ENCODE data around the gene MTERF2. TPM values are rescaled to one million over a fixed set of nuclear protein-coding genes. Genes with fewer than 3 reads are reported as not detected.

Gene MTERF2
- total and polyA plus RNA-seq, 4 donors = 6.4 to 18.9 (median 13.7) TPM

- peak; percentile 66 to 83 for TF ChIP-seq JUND (IDR thresholded peaks at IDR 0.05)
- no peak for TF ChIP-seq NR2F2 (IDR thresholded peaks at IDR 0.05)
Observed at GRCh38 chr12:106974511-106974910, 12.4 kb downstream of the MTERF2 start (continued).

DNA sequence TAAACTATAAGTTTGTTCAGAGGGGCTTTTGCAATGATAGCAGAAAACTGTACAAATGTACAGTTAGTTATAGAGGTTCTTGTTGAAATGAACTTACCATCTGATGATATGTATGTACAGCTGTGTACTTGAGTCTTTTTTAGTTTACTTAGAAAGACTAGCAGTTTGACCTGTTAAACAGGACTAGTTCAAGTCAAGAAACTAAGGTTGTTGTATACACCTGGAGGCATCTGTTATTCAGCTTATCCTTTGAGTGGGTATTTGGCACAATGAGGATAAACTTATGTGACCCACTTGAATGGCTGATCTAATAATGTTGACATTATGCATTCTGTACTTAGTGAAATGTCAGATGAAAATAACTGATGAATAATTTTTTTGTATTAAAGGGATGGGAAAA lies 13.4 kb downstream of the MTERF2 start:
- Histone ChIP-seq H3K36me3 (ENCODE audit: control insufficient read depth in 4 of 4, insufficient read depth in 3 of 4, low read depth in 1 of 4, low read length in 3 of 4) (peaks cover 5 to 12% (median 7%) of the 10 kb centered on the region in 4 donors), H3K9ac (ENCODE audit: low read depth in 1 of 2, low read length in 2 of 2) (no peak overlapping the region), H3K4me3 (ENCODE audit: low read depth in 1 of 3, low read length in 3 of 3) (no peak overlapping the region), H3K27ac (ENCODE audit: low read depth in 1 of 2, low read length in 2 of 2) (peak overlapping the region in 1 of 2 donors; percentile 36), H3K27me3 (ENCODE audit: control insufficient read depth in 4 of 4, insufficient read depth in 4 of 4, low read length in 3 of 4) (no peaks in the 10 kb centered on the region), H3K4me1 (ENCODE audit: control insufficient read depth in 4 of 4, insufficient read depth in 4 of 4, low read length in 3 of 4) (peaks cover 18 to 45% (median 23%) of the 10 kb centered on the region in 4 donors), H3K9me3 (ENCODE audit: control insufficient read depth in 4 of 4, low read length in 3 of 4) (no peaks in the 10 kb centered on the region)
- TF ChIP-seq MAX (IDR thresholded peaks at IDR 0.05) (no peak), FOXA2 (IDR thresholded peaks at IDR 0.05) (no peak), RAD21 (IDR thresholded peaks at IDR 0.05) (no peak), YY1 (IDR thresholded peaks at IDR 0.05) (no peak), TAF1 (conservative IDR thresholded peaks at IDR 0.05) (no peak), RXRA (IDR thresholded peaks at IDR 0.05) (no peak), SP1 (IDR thresholded peaks at IDR 0.05) (no peak), JUND (IDR thresholded peaks at IDR 0.05) (no peak), ZBTB33 (IDR thresholded peaks at IDR 0.05) (no peak), NR2F2 (IDR thresholded peaks at IDR 0.05) (no peak), HNF4A (conservative IDR thresholded peaks at IDR 0.05) (no peak), FOXA1 (IDR thresholded peaks at IDR 0.05) (no peak), GABPA (IDR thresholded peaks at IDR 0.05 in 1 of 2, conservative IDR thresholded peaks at IDR 0.05 in 1 of 2) (no peak), EGR1 (IDR thresholded peaks at IDR 0.05; ENCODE audit: low read depth in 2 of 2) (no peak), CTCF (IDR thresholded peaks at IDR 0.05; ENCODE audit: low read depth, low read length, missing input control) (no peak)
- TF ChIP-seq, protein P1, sequence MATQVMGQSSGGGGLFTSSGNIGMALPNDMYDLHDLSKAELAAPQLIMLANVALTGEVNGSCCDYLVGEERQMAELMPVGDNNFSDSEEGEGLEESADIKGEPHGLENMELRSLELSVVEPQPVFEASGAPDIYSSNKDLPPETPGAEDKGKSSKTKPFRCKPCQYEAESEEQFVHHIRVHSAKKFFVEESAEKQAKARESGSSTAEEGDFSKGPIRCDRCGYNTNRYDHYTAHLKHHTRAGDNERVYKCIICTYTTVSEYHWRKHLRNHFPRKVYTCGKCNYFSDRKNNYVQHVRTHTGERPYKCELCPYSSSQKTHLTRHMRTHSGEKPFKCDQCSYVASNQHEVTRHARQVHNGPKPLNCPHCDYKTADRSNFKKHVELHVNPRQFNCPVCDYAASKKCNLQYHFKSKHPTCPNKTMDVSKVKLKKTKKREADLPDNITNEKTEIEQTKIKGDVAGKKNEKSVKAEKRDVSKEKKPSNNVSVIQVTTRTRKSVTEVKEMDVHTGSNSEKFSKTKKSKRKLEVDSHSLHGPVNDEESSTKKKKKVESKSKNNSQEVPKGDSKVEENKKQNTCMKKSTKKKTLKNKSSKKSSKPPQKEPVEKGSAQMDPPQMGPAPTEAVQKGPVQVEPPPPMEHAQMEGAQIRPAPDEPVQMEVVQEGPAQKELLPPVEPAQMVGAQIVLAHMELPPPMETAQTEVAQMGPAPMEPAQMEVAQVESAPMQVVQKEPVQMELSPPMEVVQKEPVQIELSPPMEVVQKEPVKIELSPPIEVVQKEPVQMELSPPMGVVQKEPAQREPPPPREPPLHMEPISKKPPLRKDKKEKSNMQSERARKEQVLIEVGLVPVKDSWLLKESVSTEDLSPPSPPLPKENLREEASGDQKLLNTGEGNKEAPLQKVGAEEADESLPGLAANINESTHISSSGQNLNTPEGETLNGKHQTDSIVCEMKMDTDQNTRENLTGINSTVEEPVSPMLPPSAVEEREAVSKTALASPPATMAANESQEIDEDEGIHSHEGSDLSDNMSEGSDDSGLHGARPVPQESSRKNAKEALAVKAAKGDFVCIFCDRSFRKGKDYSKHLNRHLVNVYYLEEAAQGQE (IDR thresholded peaks at IDR 0.05) = no peak
- DNase-seq (ENCODE audit: low spot score) = no peak

Data from liver (tissue), 9 donors.